HK-2 (cell line): ENCODE data around the gene KASH5.
"Not testable (repeated sequence)": the region's sequence is repeated elsewhere in the genome, so short reads cannot be mapped to it uniquely, and the experiment has no call there.

Experiments
- DNase-seq: peaks from one replicate; pipeline ENCODE4 v3.0.0-alpha.2; 2018; ENCODE audit not compliant: unreplicated experiment

The KASH5 gene

GRCh38 chr19:49362048-49362928, 25.8 kb upstream of the KASH5 start, which contains the start of gene TEAD2:
TEAD2 (minus strand) TSS chr19:49362416; CDS start chr19:49360075, 2,341 bp downstream.
- peak; percentile 78 for DNase-seq

- DNase-seq, result no peak
These were observed 25.2 kb upstream of the KASH5 start for GRCh38 chr19:49362929-49363267.

DNA sequence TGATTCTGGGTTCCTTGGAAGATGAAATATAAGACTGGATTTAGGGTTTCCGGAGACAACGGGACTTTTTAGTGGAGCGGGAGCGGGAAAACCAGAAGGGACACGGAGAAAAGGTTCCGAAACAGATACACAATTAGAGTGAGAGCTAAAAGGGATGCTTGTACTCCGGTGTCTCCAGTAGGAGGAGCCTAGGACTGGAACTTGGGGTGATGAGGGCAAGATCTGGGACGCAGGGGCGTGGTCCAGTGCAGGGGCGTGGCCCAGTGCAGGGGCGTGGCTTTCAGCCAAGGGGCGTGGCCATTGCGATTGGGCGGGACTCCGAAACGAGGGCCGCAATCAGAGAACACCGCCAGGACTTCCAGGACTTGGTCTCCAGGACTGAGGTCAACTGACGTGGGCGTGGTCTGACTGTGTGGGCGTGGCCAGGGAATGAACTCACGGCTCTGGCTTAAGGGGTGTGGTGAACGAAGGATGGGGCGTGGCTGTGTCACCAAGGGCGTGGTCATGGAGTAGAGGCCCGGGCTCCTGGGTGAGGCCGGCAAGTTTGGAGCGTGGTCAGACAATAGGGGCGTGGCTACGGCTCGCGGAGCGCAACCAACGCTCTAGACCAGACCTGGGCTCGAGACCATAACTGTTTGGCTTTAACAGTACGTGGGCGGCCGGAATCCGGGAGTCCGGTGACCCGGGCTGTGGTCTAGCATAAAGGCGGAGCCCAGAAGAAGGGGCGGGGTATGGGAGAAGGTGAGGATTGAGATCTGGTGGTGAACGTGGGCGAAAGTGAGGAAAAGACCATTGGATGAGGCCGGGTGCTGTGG, 24.6 kb upstream of the KASH5 start, which contains the start of gene DKKL1:
TSS of gene DKKL1 (plus strand) at position 610 of the 815 bp plus-strand sequence. CDS start at position 732, 122 bp downstream.
- peak; percentile 100 for DNase-seq

DNA sequence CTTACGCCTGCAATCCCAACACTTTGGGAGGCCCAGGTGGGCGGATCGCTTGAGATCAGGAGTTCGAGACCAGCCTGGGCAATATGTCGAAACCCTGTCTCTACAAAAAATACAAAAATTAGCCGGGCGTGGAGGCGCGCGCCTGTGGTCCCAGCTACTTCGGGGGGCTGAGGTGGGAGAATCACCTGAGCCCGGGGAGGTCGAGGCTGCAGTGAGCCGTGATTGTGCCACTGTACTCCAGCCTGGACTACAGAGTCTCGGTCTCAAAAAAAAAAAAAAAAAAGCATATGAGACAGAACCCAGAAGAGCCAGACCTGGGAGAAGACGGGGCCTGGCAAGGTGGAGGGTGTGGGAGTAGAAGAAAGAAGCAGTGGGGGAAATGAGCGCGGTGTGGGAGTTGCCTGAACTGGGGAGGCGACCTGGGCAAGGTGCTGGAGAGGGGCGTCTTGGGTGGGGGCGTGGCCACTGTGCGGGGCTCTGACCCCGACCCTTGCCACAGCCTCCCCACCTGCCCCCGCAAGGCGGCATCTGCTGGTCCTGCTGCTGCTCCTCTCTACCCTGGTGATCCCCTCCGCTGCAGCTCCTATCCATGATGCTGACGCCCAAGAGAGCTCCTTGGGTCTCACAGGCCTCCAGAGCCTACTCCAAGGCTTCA, 23.8 kb upstream of the KASH5 start:
- DNase-seq, result no peak

DNA sequence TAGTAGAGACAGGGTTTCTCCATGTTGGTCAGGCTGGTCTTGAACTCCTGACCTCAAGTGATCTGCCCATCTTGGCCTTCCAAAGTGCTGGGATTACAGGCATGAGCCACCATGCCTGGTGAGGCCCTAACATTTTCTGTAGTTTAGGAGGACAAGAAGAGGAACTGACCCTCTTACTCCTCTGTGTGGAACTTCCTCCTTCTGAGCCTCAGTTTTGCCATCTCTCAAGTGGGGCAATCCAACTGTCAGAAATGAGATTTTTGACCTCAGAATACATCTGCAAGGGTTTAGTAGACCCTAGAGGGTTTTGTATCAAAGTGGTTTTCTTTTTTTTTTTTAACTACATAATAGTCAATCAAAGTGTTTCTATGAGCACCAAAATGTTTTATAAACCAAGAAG, 21.9 kb upstream of the KASH5 start:
- no peak for DNase-seq

- DNase-seq, result no peak
These were observed 19.2 kb upstream of the KASH5 start for GRCh38 chr19:49368711-49369358.

GRCh38 chr19:49371184-49371583, 16.9 kb upstream of the KASH5 start:
- DNase-seq, result no peak

DNA sequence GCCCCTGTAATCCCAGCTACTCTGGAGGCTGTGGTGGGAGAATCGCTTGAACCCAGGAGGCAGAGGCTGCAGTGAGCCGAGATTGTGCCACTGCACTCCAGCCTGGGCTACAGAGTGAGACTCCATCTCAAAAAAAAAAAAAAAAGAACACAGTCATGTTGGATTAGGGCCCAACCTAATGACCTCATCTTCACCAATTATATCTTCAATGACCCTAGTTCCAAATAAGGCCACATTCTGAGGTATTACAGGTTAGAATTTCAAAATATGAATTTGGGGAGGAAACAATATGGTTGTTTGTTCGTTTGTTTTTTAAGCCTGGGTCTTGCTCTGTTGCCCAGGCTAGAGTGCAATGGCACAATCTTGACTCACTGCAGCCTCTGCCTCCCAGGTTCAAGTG, 14.9 kb upstream of the KASH5 start:
- not testable (repeated sequence) for DNase-seq

- no peak for DNase-seq
These were observed 13.2 kb upstream of the KASH5 start for GRCh38 chr19:49374665-49375434.

DNA sequence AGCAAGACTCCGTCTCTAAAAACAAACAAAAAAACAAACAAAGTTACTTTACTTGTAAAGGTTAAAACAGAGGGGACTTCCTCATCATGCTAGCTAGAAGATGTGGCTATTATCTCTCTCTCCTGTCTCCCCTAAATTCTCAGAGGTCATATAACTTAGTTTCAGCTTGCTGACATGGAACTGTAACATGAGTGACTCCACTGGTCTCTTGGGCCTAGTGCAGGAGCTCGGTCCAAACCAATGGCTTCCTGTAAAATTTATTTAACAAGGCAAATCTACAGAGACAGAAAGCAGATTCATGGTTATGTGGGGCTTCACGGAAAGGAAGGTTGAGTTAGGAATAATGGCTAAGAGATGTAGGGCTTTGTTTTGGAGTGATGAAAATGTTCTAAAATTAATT, 9.5 kb upstream of the KASH5 start:
- no peak for DNase-seq

GRCh38 chr19:49380391-49380790, 7.7 kb upstream of the KASH5 start:
- DNase-seq, result no peak

DNA sequence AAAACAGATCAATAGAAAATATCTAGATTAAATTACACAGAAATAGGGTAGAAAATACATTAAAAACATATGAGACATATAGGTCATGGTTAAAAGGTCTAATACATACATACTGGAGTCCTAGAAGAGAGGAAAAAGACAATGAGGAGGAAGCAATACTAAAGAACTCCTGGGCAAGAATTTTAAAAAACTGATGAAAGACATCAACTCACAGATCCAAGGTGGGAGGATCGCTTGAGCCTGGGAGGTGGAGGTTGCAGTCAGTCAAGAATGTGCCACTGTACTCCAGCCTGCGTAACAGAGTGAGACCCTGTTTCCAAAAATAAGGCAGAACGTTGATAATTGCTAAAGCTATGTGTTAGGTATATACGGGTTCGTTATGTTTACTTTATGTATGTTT, 5.4 kb upstream of the KASH5 start:
- no peak for DNase-seq

- DNase-seq, result no peak
These were observed 4.5 kb upstream of the KASH5 start for GRCh38 chr19:49383599-49383998.

GRCh38 chr19:49389406-49389805, 1.4 kb downstream of the KASH5 start:
- no peak for DNase-seq

DNA sequence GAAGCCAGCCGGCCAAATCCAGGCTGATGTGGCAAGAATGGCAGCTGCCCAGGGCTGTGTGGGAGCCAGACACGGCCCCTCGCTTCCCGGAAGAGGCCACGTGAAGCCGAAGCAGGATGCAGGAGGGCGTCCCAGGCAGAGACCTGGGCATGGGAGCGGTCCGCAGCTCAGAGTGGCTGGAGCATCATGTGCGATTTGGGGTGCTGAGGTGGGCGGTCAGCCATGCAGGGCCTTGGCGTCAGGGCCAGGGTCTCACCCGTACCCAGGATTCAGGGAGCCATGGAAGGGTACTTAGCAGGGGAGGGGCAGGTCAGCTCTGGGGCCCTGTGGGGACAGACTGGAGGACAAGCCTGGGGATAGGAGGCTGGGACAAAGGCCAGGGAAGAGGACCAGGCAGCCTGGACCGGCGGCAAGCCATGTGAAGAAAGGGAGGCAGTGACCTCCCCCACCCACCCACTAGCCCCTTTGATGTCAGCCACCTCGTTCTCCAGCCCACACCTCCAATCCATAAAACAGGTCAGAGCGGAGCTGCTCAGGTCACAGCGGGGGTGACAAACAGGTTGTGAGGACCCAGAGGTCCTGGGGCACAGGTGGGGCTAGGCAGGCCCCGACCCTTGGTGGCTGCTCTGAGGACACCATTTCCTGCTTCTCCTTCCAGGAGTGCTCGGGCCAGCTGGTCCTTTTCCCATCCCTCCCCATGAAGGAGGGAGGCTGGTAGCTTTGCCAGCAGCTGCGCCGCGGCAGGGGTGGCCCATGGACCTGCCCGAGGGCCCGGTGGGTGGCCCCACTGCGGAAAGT, 2.3 kb downstream of the KASH5 start:
- no peak for DNase-seq

- no peak for DNase-seq
These were observed 2.9 kb downstream of the KASH5 start for GRCh38 chr19:49390929-49391359.

DNA sequence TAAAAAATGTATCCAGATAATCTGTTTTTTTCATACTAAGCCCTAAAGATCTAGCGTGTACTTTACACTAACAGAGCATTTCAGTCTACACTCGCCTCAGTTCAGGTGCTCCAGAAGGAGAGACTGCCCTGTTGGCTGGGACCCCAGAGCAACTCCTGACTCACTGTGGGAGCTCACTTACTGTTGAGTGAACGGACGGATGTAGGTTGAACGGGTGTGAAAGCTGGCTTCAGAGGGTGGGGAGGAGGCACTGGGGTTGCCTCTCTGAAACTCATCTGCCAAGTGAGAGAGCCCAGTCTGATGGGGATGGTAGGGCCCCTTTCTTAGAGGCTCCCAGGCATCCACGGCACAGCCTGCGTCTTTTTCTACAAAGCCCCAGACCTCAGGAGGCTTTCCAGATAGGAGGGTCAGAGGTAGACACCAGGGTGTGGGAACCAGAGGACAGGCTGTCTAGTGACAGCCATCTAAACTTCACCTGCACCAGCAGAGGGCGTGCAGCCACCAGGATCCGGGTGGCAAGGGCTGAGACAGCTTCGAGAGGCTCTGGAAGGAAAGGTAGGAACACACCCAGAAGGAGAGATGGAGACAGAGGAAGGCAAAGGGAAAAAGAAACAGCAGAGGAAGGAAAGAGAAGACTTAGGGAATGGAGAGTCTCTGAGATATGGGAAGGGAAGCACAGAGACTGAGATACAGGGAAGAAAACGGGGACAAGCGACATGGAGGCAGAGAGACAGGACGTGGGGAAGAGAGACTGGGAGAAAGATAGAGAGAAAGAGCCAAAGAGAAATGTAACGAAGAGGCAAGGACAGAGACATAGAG, 3.7 kb downstream of the KASH5 start:
- DNase-seq, result peak; percentile 72

DNA sequence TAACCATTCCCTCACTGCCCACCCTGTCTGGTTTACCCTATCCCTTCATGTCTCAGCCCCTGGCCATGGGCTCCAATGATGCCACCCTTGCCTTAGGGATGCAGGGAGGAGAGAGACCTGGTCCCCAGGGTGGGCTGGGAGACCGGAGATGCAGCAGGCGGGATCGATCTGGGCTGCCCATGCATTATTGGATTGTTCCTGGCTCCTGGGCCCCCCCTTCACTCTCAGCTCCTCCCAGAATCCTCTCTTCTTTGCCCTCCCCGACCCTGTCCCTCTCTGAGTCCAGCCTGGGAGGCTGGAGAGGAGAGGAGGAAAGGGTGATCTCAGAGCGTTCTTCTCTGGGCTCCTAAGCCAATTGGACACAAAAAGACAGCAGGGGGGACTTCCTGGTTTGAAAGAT, 5.8 kb downstream of the KASH5 start:
- DNase-seq, result no peak
